Astrocyte of the cerebellum (primary cell): ENCODE results near the gene PLXDC1.

Source experiments
- DNase-seq: peaks from one replicate; pipeline ENCODE4 v3.0.0-alpha.2; 2011; ENCODE audit warnings: low read depth
- H3K4me3 ChIP-seq: 2 replicates; pipeline ENCODE4 v1.5.1; 2011; ENCODE audit warnings: mild to moderate bottlenecking, low read depth, low read length, moderate library complexity
- in situ Hi-C: cut with HindIII; loops from 2 replicates; pipeline ENCODE4 v1.10.0; 2017; ENCODE audit warnings: low sequenced_read_pairs
- TF ChIP-seq, protein P1 (sequence below): IDR thresholded peaks from 2 replicates; pipeline ENCODE4 v1.5.1; 2012; ENCODE audit warnings: low read length, low read depth, moderate library complexity, mild to moderate bottlenecking; ENCODE audit errors: missing control alignments

PLXDC1 gene

DNA sequence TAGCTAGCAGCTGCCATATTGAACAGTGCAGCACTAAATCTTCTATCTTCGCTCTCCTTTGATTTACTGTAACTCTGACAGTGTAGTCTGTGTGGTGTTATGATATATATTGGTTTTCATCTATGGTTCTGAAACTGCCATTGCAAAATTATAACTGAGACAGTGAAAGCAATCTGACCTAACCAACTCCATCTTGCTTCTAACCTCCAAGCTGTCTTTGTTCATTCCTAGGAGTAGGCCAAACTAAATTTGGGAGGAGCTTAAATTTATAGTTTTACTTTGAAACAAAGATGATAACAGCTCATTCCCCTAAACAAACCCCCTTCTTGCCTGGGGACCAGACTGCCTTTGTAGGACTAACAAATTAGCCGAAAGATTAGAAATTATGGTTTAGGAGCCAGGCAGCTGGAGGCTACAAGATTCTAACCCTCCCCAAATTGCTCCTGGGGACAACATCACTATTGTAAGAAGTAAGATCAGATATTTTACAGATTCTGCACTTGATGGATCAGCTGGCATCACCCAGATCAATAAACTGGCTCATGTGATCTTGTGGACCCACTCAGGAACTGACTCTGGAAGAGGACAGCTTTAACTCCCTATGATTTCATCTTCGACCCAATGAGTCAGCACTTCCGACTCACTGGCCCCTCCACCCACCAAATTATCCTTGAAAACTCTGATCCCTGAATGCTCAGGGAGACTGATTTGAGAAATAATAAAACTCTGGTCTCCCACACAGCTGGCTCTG, 137.2 kb downstream of the PLXDC1 start:
- DNase-seq: no peak
- H3K4me3 ChIP-seq: no peak overlapping the region
- TF ChIP-seq, protein P1, sequence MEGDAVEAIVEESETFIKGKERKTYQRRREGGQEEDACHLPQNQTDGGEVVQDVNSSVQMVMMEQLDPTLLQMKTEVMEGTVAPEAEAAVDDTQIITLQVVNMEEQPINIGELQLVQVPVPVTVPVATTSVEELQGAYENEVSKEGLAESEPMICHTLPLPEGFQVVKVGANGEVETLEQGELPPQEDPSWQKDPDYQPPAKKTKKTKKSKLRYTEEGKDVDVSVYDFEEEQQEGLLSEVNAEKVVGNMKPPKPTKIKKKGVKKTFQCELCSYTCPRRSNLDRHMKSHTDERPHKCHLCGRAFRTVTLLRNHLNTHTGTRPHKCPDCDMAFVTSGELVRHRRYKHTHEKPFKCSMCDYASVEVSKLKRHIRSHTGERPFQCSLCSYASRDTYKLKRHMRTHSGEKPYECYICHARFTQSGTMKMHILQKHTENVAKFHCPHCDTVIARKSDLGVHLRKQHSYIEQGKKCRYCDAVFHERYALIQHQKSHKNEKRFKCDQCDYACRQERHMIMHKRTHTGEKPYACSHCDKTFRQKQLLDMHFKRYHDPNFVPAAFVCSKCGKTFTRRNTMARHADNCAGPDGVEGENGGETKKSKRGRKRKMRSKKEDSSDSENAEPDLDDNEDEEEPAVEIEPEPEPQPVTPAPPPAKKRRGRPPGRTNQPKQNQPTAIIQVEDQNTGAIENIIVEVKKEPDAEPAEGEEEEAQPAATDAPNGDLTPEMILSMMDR: no peak
- in situ Hi-C loops: loop anchor here (10.0 kb wide), 1 partner anchor 111 kb away; no protein-coding TSS in a partner anchor
